ENCODE data around the gene CPSF4L.
A peak's percentile ranks its signal among the peaks of the same experiment; 100 is the strongest.

The CPSF4L gene

DNA sequence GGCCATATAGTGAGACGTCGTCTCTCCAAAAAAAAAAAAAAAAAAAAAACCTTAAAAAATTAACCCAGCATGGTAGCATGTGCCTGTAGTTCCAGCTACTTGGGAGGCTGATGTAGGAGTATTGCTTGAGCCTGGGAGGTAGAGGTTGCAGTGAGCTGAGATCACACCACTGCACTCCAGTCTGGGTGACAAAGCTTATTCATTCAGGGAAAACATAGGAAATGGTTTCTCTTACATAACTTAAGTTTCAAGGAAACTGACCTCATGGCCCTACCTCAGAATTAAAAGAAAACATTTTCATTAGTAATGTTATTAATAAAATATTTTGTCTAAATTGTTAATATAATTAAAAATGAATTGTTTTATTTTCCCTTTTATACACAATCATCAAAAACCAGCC, 37.4 kb downstream of the CPSF4L start:
- Histone ChIP-seq H4K20me1 (ENCODE audit: insufficient read depth, low read length) (peaks cover 37% of the 10 kb centered on the region), H3K27ac (ENCODE audit: low read length) (no peak overlapping the region), H3K79me2 (ENCODE audit: low read length) (peaks cover 36% of the 10 kb centered on the region), H3K9ac (ENCODE audit: low read length) (no peak overlapping the region), H3K4me1 (ENCODE audit: low read length) (peaks cover 30% of the 10 kb centered on the region), H3K9me3 (ENCODE audit: insufficient read depth, low read length) (no peaks in the 10 kb centered on the region), H3K4me2 (ENCODE audit: low read length) (no peak overlapping the region), H3K27me3 (ENCODE audit: low read depth, low read length) (no peaks in the 10 kb centered on the region), H3K4me3 (ENCODE audit: low read length) (no peak overlapping the region), H3K36me3 (replicated peaks; ENCODE audit: low read depth, low read length) (peaks cover 8% of the 10 kb centered on the region), H2AFZ (ENCODE audit: low read depth, low read length) (no peak overlapping the region)
- TF ChIP-seq EZH2phosphoT487 (IDR thresholded peaks at IDR 0.05; ENCODE audit: low read depth): no peak
- TF ChIP-seq, protein P1, sequence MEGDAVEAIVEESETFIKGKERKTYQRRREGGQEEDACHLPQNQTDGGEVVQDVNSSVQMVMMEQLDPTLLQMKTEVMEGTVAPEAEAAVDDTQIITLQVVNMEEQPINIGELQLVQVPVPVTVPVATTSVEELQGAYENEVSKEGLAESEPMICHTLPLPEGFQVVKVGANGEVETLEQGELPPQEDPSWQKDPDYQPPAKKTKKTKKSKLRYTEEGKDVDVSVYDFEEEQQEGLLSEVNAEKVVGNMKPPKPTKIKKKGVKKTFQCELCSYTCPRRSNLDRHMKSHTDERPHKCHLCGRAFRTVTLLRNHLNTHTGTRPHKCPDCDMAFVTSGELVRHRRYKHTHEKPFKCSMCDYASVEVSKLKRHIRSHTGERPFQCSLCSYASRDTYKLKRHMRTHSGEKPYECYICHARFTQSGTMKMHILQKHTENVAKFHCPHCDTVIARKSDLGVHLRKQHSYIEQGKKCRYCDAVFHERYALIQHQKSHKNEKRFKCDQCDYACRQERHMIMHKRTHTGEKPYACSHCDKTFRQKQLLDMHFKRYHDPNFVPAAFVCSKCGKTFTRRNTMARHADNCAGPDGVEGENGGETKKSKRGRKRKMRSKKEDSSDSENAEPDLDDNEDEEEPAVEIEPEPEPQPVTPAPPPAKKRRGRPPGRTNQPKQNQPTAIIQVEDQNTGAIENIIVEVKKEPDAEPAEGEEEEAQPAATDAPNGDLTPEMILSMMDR (IDR thresholded peaks at IDR 0.05; ENCODE audit: low read depth, low read length): no peak

DNA sequence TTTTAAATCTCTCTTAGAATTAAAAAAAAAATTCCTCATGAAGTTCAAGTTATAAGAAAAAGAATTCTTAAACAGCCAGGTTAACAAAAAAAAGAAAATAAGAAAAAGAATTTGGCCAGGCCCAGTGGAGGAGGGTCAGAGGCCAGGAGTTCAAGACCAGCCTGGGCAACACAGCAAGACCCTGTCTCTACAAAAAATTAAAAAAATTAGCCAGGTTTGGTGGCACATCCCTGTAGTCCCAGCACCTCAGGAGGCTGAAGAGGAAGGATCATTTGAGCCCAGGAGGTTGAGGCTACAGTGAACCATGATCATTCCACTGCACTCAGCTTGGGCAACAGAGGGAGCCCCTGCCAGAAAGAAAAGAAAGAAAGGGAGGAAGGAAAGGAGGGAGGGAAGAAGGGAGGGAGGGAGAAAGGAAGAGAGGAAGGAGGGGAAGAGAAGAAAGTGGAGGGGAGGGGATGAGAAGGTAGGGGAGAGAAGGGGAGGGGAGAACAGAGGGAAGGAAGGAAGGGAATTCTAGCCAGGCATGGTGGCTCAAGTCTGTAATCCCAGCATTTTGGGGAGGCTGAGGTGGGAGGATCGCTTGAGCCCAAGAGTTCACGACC, 38.0 kb downstream of the CPSF4L start:
- Histone ChIP-seq H3K4me1 (ENCODE audit: low read length) (peaks cover 27% of the 10 kb centered on the region), H3K27ac (ENCODE audit: low read length) (no peak overlapping the region), H3K4me2 (ENCODE audit: low read length) (no peak overlapping the region), H3K79me2 (ENCODE audit: low read length) (peaks cover 31% of the 10 kb centered on the region), H3K27me3 (ENCODE audit: low read depth, low read length) (no peaks in the 10 kb centered on the region), H4K20me1 (ENCODE audit: insufficient read depth, low read length) (peaks cover 32% of the 10 kb centered on the region), H3K9me3 (ENCODE audit: insufficient read depth, low read length) (no peaks in the 10 kb centered on the region), H3K4me3 (ENCODE audit: low read length) (no peak overlapping the region), H3K36me3 (replicated peaks; ENCODE audit: low read depth, low read length) (peaks cover 8% of the 10 kb centered on the region), H3K9ac (ENCODE audit: low read length) (no peak overlapping the region), H2AFZ (ENCODE audit: low read depth, low read length) (no peak overlapping the region)
- TF ChIP-seq, protein P1 (IDR thresholded peaks at IDR 0.05; ENCODE audit: low read depth, low read length): no peak
- no peak for TF ChIP-seq EZH2phosphoT487 (IDR thresholded peaks at IDR 0.05; ENCODE audit: low read depth)

DNA sequence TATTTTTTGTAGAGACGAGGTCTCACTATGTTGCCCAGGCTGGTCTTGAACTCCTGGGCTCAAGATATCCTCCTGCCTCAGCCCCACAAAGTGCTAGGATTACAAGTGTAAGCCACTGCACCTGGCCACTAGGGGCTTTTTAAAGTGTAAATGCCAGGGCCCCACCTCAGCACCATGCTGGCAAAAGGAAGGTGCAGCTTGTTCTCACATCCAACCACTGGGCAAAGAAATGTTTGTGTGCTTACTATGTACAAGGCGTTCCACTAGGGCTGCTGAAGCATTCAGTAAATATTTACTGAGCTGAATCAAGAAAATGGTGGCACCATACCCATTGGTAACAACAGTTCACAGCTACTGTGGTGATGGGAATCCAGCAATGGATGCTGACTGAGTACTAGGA, 46.2 kb downstream of the CPSF4L start:
- H3K27me3 ChIP-seq (ENCODE audit: low read depth, low read length): no peaks in the 10 kb centered on the region
- no peaks in the 10 kb centered on the region for H3K79me2 ChIP-seq (ENCODE audit: low read length)
- no peaks in the 10 kb centered on the region for H3K4me1 ChIP-seq (ENCODE audit: low read length)
- H3K9me3 ChIP-seq (ENCODE audit: insufficient read depth, low read length): no peaks in the 10 kb centered on the region
- no peak overlapping the region for H2AFZ ChIP-seq (ENCODE audit: low read depth, low read length)
- no peak overlapping the region for H3K4me3 ChIP-seq (ENCODE audit: low read length)
- H3K36me3 ChIP-seq (replicated peaks; ENCODE audit: low read depth, low read length): peaks cover 12% of the 10 kb centered on the region
- H3K9ac ChIP-seq (ENCODE audit: low read length): no peak overlapping the region
- TF ChIP-seq, protein P1 (IDR thresholded peaks at IDR 0.05; ENCODE audit: low read depth, low read length): peak; percentile 17; the same call in 1 of the 2 replicates
- no peak for TF ChIP-seq EZH2phosphoT487 (IDR thresholded peaks at IDR 0.05; ENCODE audit: low read depth)
- no peak overlapping the region for H3K27ac ChIP-seq (ENCODE audit: low read length)
- peaks cover 16% of the 10 kb centered on the region for H4K20me1 ChIP-seq (ENCODE audit: insufficient read depth, low read length)
- no peak overlapping the region for H3K4me2 ChIP-seq (ENCODE audit: low read length)

DNA sequence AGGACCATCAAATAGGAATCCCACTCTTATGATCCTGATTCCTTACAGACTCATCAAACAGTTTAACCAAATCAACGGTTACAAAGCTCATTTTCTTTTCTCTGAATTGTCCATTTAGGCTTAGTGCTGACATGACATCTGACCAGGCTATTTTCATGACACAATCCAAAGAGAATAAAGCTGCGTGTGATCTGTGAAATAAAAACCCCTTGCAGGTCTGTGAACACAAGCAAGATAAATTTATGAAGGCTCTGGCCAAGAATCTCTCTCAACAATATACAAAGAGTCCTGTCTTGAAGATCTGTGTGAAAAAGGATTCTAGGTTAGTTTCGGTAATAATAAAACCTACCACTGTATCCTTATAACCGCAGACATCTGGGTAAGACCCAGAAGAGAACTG, 46.8 kb downstream of the CPSF4L start:
- Histone ChIP-seq H3K27me3 (ENCODE audit: low read depth, low read length) (no peaks in the 10 kb centered on the region), H2AFZ (ENCODE audit: low read depth, low read length) (no peak overlapping the region), H3K27ac (ENCODE audit: low read length) (no peak overlapping the region), H3K4me2 (ENCODE audit: low read length) (no peak overlapping the region), H3K36me3 (replicated peaks; ENCODE audit: low read depth, low read length) (peaks cover 15% of the 10 kb centered on the region), H3K9me3 (ENCODE audit: insufficient read depth, low read length) (no peaks in the 10 kb centered on the region), H3K4me1 (ENCODE audit: low read length) (no peaks in the 10 kb centered on the region), H3K79me2 (ENCODE audit: low read length) (no peaks in the 10 kb centered on the region), H3K9ac (ENCODE audit: low read length) (no peak overlapping the region), H3K4me3 (ENCODE audit: low read length) (no peak overlapping the region), H4K20me1 (ENCODE audit: insufficient read depth, low read length) (peaks cover 16% of the 10 kb centered on the region)
- TF ChIP-seq, protein P1 (IDR thresholded peaks at IDR 0.05; ENCODE audit: low read depth, low read length): no peak
- TF ChIP-seq EZH2phosphoT487 (IDR thresholded peaks at IDR 0.05; ENCODE audit: low read depth): no peak

Data from OCI-LY3 (cell line).